ENCODE data around the gene CCNO.

The CCNO gene

DNA sequence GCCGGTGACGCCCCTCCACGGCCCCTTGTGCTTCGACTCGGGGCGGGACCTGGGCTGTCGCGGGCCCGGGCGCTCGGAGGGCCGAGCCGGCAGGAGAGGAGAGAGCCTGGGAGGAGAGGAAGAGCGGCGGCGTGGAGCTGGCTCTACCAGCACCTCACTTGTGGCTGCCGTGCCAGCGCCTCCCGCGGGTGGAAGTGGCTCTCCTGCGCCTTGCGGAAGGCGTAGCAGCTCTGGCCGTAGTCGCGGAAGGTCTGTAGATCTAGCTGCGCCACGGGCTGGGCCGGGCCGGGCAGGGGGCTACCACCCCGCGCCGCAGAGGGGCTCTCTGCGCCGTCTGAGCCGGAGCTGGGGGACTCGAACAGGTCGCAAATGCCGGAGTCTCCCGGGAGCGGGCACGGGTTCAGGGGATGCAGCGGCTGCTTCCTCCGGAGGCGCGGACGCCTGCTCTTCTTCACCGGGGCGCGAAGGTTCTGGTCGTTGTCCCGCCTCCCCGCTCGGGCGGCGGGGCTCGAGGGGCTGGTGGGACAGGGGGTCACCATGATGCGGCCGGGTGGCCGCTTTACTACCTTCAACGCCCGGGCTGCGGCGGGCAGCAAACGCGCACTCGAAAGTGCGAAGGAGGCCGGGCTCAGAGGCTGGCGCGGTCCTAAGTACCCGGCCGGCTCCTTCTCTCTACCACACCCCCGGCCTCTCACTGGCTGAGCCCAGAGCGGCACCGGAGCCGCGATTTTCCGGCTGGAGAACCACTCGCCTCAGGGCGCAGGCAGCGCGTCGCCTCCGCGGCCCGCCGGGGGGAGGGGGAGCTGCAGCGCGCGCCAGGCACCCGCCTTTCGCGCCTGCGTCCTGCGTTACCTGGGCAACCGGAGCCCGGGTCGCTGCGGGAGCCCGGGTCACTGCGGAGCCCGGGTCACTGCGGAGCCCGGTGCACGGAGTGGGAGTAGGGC, at the start of gene CCNO (continued):
- TF ChIP-seq, protein P1, sequence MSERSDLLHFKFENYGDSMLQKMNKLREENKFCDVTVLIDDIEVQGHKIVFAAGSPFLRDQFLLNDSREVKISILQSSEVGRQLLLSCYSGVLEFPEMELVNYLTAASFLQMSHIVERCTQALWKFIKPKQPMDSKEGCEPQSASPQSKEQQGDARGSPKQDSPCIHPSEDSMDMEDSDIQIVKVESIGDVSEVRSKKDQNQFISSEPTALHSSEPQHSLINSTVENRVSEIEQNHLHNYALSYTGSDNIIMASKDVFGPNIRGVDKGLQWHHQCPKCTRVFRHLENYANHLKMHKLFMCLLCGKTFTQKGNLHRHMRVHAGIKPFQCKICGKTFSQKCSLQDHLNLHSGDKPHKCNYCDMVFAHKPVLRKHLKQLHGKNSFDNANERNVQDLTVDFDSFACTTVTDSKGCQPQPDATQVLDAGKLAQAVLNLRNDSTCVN (tag by site-specific recombination; optimal IDR thresholded peaks at IDR 0.05) = peak; percentile 94
- TF ChIP-seq ZIC2 (tag by site-specific recombination; IDR thresholded peaks at IDR 0.05) (peak; percentile 58), KLF10 (tag by site-specific recombination; IDR thresholded peaks at IDR 0.05) (peak; percentile 97), KLF16 (tag by site-specific recombination; IDR thresholded peaks at IDR 0.05) (peak; percentile 36; the same call in 1 of the 2 replicates), ZBTB17 (tag by site-specific recombination; IDR thresholded peaks at IDR 0.05) (peak; percentile 78), ZBTB7A (tag by site-specific recombination; IDR thresholded peaks at IDR 0.05; ENCODE audit: low read depth) (0 out of 2 replicates have a peak, but pooled peaks have one; percentile 16), ZNF626 (tag by site-specific recombination; IDR thresholded peaks at IDR 0.05) (0 out of 2 replicates have a peak, but pooled peaks have one; percentile 16), ZNF114 (tag by site-specific recombination; IDR thresholded peaks at IDR 0.05) (no peak), ZNF366 (tag by site-specific recombination; conservative IDR thresholded peaks at IDR 0.05) (no peak), GLIS1 (tag by site-specific recombination; IDR thresholded peaks at IDR 0.05) (peak; percentile 82), ZNF654 (tag by site-specific recombination; IDR thresholded peaks at IDR 0.05; ENCODE audit: low read depth) (no peak), ZNF561 (tag by site-specific recombination; IDR thresholded peaks at IDR 0.05; ENCODE audit: borderline replicate concordance) (peak; percentile 87), ZNF2 (tag by site-specific recombination; IDR thresholded peaks at IDR 0.05) (peak; percentile 15; the same call in 1 of the 2 replicates), SCRT1 (tag by site-specific recombination; IDR thresholded peaks at IDR 0.05; ENCODE audit: borderline replicate concordance) (0 out of 2 replicates have a peak, but pooled peaks have one; percentile 37)
- TF ChIP-seq, protein P2, sequence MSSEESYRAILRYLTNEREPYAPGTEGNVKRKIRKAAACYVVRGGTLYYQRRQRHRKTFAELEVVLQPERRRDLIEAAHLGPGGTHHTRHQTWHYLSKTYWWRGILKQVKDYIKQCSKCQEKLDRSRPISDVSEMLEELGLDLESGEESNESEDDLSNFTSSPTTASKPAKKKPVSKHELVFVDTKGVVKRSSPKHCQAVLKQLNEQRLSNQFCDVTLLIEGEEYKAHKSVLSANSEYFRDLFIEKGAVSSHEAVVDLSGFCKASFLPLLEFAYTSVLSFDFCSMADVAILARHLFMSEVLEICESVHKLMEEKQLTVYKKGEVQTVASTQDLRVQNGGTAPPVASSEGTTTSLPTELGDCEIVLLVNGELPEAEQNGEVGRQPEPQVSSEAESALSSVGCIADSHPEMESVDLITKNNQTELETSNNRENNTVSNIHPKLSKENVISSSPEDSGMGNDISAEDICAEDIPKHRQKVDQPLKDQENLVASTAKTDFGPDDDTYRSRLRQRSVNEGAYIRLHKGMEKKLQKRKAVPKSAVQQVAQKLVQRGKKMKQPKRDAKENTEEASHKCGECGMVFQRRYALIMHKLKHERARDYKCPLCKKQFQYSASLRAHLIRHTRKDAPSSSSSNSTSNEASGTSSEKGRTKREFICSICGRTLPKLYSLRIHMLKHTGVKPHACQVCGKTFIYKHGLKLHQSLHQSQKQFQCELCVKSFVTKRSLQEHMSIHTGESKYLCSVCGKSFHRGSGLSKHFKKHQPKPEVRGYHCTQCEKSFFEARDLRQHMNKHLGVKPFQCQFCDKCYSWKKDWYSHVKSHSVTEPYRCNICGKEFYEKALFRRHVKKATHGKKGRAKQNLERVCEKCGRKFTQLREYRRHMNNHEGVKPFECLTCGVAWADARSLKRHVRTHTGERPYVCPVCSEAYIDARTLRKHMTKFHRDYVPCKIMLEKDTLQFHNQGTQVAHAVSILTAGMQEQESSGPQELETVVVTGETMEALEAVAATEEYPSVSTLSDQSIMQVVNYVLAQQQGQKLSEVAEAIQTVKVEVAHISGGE (tag by site-specific recombination; conservative IDR thresholded peaks at IDR 0.05; ENCODE audit: low read depth) = peak; percentile 85
- TF ChIP-seq, protein P3, sequence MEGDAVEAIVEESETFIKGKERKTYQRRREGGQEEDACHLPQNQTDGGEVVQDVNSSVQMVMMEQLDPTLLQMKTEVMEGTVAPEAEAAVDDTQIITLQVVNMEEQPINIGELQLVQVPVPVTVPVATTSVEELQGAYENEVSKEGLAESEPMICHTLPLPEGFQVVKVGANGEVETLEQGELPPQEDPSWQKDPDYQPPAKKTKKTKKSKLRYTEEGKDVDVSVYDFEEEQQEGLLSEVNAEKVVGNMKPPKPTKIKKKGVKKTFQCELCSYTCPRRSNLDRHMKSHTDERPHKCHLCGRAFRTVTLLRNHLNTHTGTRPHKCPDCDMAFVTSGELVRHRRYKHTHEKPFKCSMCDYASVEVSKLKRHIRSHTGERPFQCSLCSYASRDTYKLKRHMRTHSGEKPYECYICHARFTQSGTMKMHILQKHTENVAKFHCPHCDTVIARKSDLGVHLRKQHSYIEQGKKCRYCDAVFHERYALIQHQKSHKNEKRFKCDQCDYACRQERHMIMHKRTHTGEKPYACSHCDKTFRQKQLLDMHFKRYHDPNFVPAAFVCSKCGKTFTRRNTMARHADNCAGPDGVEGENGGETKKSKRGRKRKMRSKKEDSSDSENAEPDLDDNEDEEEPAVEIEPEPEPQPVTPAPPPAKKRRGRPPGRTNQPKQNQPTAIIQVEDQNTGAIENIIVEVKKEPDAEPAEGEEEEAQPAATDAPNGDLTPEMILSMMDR (tag by site-specific recombination; IDR thresholded peaks at IDR 0.05) = peak; percentile 77
- TF ChIP-seq, protein P4, sequence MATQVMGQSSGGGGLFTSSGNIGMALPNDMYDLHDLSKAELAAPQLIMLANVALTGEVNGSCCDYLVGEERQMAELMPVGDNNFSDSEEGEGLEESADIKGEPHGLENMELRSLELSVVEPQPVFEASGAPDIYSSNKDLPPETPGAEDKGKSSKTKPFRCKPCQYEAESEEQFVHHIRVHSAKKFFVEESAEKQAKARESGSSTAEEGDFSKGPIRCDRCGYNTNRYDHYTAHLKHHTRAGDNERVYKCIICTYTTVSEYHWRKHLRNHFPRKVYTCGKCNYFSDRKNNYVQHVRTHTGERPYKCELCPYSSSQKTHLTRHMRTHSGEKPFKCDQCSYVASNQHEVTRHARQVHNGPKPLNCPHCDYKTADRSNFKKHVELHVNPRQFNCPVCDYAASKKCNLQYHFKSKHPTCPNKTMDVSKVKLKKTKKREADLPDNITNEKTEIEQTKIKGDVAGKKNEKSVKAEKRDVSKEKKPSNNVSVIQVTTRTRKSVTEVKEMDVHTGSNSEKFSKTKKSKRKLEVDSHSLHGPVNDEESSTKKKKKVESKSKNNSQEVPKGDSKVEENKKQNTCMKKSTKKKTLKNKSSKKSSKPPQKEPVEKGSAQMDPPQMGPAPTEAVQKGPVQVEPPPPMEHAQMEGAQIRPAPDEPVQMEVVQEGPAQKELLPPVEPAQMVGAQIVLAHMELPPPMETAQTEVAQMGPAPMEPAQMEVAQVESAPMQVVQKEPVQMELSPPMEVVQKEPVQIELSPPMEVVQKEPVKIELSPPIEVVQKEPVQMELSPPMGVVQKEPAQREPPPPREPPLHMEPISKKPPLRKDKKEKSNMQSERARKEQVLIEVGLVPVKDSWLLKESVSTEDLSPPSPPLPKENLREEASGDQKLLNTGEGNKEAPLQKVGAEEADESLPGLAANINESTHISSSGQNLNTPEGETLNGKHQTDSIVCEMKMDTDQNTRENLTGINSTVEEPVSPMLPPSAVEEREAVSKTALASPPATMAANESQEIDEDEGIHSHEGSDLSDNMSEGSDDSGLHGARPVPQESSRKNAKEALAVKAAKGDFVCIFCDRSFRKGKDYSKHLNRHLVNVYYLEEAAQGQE (tag by site-specific recombination; IDR thresholded peaks at IDR 0.05) = 0 out of 2 replicates have a peak, but pooled peaks have one; percentile 10
- TF ChIP-seq, protein P5, sequence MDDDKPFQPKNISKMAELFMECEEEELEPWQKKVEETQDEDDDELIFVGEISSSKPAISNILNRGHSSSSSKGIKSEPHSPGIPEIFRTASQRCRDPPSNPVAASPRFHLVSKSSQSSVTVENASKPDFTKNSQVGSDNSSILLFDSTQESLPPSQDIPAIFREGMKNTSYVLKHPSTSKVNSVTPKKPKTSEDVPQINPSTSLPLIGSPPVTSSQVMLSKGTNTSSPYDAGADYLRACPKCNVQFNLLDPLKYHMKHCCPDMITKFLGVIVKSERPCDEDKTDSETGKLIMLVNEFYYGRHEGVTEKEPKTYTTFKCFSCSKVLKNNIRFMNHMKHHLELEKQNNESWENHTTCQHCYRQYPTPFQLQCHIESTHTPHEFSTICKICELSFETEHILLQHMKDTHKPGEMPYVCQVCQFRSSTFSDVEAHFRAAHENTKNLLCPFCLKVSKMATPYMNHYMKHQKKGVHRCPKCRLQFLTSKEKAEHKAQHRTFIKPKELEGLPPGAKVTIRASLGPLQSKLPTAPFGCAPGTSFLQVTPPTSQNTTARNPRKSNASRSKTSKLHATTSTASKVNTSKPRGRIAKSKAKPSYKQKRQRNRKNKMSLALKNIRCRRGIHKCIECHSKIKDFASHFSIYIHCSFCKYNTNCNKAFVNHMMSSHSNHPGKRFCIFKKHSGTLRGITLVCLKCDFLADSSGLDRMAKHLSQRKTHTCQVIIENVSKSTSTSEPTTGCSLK (tag by site-specific recombination; IDR thresholded peaks at IDR 0.05) = no peak
- TF ChIP-seq, protein P6, sequence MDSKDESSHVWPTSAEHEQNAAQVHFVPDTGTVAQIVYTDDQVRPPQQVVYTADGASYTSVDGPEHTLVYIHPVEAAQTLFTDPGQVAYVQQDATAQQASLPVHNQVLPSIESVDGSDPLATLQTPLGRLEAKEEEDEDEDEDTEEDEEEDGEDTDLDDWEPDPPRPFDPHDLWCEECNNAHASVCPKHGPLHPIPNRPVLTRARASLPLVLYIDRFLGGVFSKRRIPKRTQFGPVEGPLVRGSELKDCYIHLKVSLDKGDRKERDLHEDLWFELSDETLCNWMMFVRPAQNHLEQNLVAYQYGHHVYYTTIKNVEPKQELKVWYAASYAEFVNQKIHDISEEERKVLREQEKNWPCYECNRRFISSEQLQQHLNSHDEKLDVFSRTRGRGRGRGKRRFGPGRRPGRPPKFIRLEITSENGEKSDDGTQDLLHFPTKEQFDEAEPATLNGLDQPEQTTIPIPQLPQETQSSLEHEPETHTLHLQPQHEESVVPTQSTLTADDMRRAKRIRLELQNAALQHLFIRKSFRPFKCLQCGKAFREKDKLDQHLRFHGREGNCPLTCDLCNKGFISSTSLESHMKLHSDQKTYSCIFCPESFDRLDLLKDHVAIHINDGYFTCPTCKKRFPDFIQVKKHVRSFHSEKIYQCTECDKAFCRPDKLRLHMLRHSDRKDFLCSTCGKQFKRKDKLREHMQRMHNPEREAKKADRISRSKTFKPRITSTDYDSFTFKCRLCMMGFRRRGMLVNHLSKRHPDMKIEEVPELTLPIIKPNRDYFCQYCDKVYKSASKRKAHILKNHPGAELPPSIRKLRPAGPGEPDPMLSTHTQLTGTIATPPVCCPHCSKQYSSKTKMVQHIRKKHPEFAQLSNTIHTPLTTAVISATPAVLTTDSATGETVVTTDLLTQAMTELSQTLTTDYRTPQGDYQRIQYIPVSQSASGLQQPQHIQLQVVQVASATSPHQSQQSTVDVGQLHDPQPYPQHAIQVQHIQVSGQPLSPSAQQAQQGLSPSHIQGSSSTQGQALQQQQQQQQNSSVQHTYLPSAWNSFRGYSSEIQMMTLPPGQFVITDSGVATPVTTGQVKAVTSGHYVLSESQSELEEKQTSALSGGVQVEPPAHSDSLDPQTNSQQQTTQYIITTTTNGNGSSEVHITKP (tag by site-specific recombination; IDR thresholded peaks at IDR 0.05) = peak; percentile 77
- TF ChIP-seq, protein P7, sequence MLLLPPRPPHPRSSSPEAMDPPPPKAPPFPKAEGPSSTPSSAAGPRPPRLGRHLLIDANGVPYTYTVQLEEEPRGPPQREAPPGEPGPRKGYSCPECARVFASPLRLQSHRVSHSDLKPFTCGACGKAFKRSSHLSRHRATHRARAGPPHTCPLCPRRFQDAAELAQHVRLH (tag by site-specific recombination; IDR thresholded peaks at IDR 0.05) = peak; percentile 71; the same call in 1 of the 2 replicates

Measured in HEK293 (cell line).